ENCODE measurements around the gene ERMARD. TPM values are rescaled to one million over a fixed set of nuclear protein-coding genes. Genes with fewer than 3 reads are reported as not detected.

The ERMARD gene
- total RNA-seq, 1 donor from 2014 or later = 26.3 TPM

DNA sequence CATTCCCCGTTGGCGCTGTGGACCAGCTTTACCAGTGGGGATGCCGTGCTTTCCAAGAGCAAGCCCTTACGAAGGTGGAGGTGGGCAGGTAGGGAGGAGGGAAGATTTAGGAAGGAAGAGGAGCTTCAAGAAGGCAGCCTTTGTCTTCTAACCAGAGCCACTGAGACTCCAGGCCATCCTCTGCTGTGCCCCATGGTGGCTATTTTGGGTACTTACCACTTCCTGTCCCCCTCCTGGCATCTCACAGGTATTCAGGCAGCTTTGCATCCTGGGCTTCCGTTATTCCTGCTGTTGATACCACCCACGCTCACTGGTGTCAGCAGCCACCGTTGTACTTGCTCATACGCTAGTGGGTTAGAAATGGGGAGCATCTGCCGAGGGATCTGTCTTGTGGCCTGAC is 22.9 kb downstream of the ERMARD start:
- Mint-ChIP-seq H3K9me3 (no peaks in the 10 kb centered on the region), H3K4me1 (no peaks in the 10 kb centered on the region), H3K27me3 (ENCODE audit: low read depth) (no peaks in the 10 kb centered on the region), H3K27ac (ENCODE audit: unreplicated experiment) (no peak overlapping the region), H3K4me3 (no peak overlapping the region), H3K36me3 (ENCODE audit: low read depth) (peaks cover 4% of the 10 kb centered on the region)
- TF ChIP-seq, protein P1, sequence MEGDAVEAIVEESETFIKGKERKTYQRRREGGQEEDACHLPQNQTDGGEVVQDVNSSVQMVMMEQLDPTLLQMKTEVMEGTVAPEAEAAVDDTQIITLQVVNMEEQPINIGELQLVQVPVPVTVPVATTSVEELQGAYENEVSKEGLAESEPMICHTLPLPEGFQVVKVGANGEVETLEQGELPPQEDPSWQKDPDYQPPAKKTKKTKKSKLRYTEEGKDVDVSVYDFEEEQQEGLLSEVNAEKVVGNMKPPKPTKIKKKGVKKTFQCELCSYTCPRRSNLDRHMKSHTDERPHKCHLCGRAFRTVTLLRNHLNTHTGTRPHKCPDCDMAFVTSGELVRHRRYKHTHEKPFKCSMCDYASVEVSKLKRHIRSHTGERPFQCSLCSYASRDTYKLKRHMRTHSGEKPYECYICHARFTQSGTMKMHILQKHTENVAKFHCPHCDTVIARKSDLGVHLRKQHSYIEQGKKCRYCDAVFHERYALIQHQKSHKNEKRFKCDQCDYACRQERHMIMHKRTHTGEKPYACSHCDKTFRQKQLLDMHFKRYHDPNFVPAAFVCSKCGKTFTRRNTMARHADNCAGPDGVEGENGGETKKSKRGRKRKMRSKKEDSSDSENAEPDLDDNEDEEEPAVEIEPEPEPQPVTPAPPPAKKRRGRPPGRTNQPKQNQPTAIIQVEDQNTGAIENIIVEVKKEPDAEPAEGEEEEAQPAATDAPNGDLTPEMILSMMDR (conservative IDR thresholded peaks at IDR 0.05) = no peak
- no peak for DNase-seq (ENCODE audit: low read depth, low spot score)

DNA sequence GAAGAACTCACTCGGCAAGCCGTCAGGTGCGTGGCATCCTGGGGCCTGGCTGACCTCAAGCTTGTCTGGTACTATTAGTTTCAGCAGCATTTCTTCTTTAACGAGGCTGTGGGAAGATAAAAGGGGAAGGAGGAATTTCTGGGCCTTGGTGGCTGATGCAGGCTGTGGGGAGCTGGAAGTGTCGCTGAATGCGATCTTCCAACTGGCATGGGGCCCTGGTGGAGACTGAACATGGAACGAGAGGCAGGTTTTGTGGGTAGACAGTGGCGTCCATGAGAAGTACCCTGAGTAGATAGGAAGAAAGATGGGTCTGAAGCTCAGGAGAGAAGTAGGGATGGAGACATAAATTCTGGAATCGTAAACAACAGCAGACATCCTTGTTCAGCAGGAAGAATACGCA is 23.9 kb downstream of the ERMARD start:
- H3K4me1 Mint-ChIP-seq = no peaks in the 10 kb centered on the region
- no peaks in the 10 kb centered on the region for H3K27me3 Mint-ChIP-seq (ENCODE audit: low read depth)
- DNase-seq (ENCODE audit: low read depth, low spot score) = no peak
- no peak overlapping the region for H3K4me3 Mint-ChIP-seq
- TF ChIP-seq, protein P1 (conservative IDR thresholded peaks at IDR 0.05) = no peak
- no peak overlapping the region for H3K27ac Mint-ChIP-seq (ENCODE audit: unreplicated experiment)
- H3K9me3 Mint-ChIP-seq = no peaks in the 10 kb centered on the region
- peaks cover 5% of the 10 kb centered on the region for H3K36me3 Mint-ChIP-seq (ENCODE audit: low read depth)

DNA sequence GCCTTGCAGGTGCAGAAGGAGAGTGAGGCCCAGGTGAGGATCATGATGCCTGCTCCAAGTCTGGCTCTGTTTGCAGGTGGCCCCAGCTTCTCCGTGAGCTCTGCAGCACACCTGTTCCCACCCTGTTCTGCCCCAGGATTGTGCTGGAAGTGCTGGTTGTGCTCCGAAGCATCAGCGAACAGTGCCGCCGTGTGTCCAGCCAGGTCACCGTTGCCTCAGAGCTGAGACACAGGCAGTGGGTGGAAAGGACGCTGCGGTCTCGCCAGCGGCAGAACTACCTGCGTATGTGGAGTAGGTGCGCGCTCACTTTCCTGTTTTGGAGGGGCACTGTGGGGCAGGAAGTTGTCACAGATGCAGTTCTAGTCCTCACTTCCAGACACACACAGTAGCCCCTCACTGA is 25.0 kb downstream of the ERMARD start:
- no peaks in the 10 kb centered on the region for H3K9me3 Mint-ChIP-seq
- H3K27ac Mint-ChIP-seq (ENCODE audit: unreplicated experiment) = no peak overlapping the region
- no peaks in the 10 kb centered on the region for H3K27me3 Mint-ChIP-seq (ENCODE audit: low read depth)
- no peaks in the 10 kb centered on the region for H3K4me1 Mint-ChIP-seq
- no peak overlapping the region for H3K4me3 Mint-ChIP-seq
- TF ChIP-seq, protein P1 (conservative IDR thresholded peaks at IDR 0.05) = no peak
- no peak for DNase-seq (ENCODE audit: low read depth, low spot score)
- H3K36me3 Mint-ChIP-seq (ENCODE audit: low read depth) = peaks cover 7% of the 10 kb centered on the region

DNA sequence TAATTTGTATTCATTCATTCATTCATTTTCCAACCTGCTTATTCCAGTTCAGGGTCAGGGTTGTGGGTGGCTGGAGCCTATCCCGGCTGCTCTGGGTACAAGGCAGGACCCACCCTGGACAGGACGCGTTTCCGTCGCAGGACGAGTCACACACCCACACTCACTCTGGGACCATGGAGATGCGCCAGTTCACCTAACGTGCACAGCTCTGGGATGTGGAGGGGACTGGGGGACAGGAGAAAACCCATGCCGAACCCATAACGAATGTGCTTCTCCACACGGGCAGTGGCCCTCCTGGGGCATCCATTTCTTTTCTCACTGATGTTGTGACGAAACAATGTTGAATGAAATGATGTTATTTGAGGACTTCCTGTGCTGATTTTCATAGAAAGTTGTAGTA is 26.5 kb downstream of the ERMARD start:
- Mint-ChIP-seq H3K4me1 (no peaks in the 10 kb centered on the region), H3K9me3 (no peaks in the 10 kb centered on the region), H3K27ac (ENCODE audit: unreplicated experiment) (no peak overlapping the region), H3K27me3 (ENCODE audit: low read depth) (no peaks in the 10 kb centered on the region), H3K36me3 (ENCODE audit: low read depth) (peaks cover 7% of the 10 kb centered on the region), H3K4me3 (no peak overlapping the region)
- DNase-seq (ENCODE audit: low read depth, low spot score) = no peak
- TF ChIP-seq, protein P1 (conservative IDR thresholded peaks at IDR 0.05) = no peak

DNA sequence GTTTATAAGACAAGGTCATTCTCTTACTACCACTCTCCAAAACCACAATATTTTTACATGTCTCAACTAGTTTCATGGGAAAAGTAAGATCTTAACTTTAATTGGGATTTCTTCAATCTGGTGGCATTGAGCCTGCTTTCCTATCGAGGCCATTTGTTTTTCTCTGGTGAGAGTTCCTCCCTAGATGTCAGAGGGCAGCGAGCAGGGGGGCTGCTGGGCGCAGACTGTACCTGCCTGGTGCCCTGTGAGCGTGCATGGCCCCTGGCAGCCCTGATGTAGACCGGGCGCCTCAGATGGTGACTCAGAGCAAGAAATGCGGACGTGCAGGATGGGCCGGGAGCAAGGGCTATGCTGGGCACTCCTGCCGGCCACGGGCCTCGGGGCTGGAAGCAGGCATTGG is 27.2 kb downstream of the ERMARD start:
- Mint-ChIP-seq H3K27me3 (ENCODE audit: low read depth) (no peaks in the 10 kb centered on the region), H3K27ac (ENCODE audit: unreplicated experiment) (no peak overlapping the region), H3K36me3 (ENCODE audit: low read depth) (peaks cover 11% of the 10 kb centered on the region), H3K4me3 (no peak overlapping the region), H3K4me1 (no peaks in the 10 kb centered on the region), H3K9me3 (no peaks in the 10 kb centered on the region)
- TF ChIP-seq, protein P1 (conservative IDR thresholded peaks at IDR 0.05) = no peak
- no peak for DNase-seq (ENCODE audit: low read depth, low spot score)
